NCI-H187 treated with DMSO at 0.1 percent for 48 hours (cell line): ENCODE measurements around the gene NFASC.
A peak's percentile ranks its signal among the peaks of the same experiment; 100 is the strongest.

Source experiments
- DNase-seq: peaks from one replicate; lab custom pipeline; 2025; lab: John Stamatoyannopoulos, UW

NFASC gene

DNA sequence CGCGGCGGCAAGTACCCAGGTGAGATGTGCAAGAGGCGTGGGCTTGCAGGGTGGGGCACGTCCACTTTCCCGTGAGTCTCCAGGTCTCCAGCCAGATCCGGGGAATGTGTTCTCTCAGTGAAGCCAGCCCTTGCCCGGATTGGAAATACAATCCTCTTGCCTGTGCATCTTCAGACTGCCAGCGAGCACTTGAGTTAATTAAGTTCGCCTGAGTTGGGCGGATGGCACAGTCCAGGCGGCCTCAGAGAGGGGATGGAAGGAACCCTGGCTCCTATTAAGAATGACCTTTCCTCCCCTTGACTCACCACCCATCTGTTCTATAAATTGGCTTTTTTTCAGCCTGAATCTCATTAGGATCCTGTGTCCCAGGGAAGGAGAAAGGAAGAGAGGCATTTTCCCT is 139.0 kb downstream of the NFASC start:
- peak; percentile 71 for DNase-seq

GRCh38 chr1:205012391-205013140 is 141.9 kb downstream of the NFASC start:
- DNase-seq = no peak

DNA sequence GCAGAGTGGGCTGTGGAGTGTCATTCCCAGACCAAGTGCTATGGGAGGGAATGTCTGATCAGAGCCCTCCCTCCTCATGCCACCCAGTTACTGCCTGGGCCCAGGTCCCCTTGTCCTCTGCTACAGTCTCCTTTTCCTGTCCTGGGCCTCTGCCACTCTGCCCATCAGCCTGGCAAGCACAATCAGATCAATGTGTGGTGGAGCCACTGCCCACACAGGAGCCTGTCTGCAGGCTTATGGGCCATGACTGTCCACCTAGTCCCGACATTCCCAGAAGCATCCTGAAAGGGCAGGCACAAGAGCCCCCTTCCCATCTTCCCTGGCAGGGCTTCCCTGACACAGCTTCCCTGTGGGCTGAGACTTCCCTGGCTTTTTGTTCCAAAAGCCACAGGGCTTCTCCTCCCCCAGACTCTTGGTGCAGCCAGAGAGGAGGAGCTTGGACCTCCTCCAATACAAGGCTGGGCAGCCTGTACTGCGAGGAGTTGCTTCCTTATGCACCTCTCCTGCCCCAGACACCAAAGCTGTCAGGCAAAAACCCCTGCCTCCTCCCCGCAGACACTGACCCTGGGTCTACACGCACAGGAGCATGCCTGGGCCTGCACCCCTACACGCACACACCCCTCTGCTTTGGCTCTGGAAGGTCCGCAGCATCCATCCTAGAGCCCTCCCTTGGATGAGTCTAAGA is 143.2 kb downstream of the NFASC start:
- no peak for DNase-seq

- DNase-seq = no peak
Observed at GRCh38 chr1:205014783-205015182, 144.1 kb downstream of the NFASC start.

- no peak for DNase-seq
Observed at GRCh38 chr1:205015241-205015640, 144.6 kb downstream of the NFASC start.

- no peak for DNase-seq
Observed at GRCh38 chr1:205016075-205016474, 145.4 kb downstream of the NFASC start.

DNA sequence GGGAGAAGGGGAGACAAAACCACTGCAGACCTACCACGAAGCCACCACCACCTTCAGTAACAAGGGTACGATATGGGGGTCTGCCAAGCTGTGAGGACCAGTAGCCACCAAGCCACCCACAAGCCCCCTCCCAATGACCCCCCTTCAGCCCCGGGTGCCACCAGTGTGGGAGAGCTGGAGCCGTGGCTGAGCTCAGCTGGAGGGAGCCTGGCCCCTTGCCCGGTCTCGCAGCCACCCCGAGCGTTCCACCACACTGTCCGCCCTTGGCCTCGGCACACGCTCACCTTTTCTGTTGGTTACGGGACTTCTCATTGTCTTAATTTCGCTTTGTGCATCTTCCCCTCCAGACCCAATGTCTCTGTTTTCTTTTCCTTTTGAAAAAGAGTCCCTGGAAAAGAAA is 145.9 kb downstream of the NFASC start:
- DNase-seq = no peak

DNA sequence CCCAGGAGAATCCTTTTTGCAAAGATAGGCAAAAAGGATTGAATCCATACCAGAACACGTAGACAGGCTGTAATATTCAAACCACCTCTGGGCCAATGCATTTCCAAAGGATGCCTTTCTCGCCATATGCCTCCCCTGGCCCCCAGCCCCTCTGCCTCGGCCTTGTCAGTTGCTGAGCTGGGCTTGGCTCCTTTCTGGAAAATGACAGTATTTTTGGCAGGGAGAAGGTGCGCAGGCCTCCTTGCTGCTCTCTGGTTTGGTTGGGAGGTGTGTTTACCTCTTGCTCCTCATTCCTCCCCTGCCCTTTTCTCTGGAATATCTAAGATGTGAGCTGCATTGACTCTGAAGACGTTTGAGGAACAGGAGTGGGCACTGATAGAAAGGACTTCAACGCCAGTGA is 146.3 kb downstream of the NFASC start:
- DNase-seq = no peak

GRCh38 chr1:205017766-205018165 is 147.1 kb downstream of the NFASC start:
- no peak for DNase-seq

- DNase-seq = no peak
Observed at GRCh38 chr1:205018381-205018780, 147.7 kb downstream of the NFASC start.

DNA sequence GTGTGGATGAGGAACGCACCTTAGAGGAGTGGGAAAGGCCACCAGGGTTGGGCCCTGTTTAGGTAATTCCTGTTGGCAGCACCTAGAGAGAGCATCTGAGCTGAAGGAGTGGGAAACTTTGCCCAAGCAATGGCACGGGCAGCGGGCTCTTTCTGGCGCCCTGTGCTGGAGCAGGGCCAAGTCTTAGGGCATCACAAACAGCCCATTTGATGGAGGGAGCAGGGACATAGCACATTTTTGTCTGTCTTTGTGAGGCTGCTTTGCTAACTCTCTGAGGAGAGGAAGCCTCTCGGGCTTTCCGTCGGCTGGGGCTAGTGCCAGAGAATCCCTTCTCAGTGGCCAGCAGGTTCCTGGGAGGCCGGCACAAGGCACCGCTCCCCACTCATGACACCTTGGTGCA is 149.8 kb downstream of the NFASC start:
- DNase-seq = no peak

DNA sequence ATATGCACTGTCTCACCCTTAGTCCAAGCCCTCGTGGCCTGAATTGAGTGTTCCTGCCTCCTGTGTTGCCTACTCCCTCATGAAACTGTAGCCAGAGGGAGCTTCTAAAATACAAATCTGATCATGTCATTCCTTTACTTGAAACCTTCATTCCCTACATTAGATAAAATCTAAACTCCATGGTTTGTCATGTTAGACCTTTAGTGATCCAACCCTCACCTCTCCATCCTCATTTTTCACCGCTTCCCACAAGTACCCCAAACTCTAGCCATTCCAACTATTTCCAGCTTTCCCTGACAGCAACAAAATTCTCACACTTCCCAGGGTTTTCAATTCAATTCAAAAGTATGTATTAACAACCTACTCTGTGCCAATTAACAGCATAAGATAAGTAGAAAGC is 154.0 kb downstream of the NFASC start:
- DNase-seq = no peak

- no peak for DNase-seq
Observed at GRCh38 chr1:205025239-205025638, 154.6 kb downstream of the NFASC start.

DNA sequence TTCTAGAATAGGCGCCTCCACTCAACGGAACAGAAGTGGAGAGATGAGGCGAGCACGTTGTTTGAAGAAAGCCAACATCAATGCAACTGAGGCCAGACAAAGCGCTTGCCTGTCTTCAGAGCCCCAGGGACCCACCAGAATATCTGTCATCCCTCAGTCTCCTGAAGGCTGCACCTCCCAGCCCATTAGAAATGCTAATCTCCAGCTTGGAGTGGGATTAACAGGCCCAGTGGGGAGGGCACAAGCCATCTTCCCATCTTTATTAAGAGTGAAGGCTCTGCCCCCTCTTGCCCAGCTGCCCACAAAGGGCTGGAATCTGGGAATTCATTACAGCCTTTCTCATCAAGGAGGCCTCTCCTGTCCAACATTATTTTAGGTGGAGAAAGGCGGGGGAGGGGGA is 155.5 kb downstream of the NFASC start:
- no peak for DNase-seq

DNA sequence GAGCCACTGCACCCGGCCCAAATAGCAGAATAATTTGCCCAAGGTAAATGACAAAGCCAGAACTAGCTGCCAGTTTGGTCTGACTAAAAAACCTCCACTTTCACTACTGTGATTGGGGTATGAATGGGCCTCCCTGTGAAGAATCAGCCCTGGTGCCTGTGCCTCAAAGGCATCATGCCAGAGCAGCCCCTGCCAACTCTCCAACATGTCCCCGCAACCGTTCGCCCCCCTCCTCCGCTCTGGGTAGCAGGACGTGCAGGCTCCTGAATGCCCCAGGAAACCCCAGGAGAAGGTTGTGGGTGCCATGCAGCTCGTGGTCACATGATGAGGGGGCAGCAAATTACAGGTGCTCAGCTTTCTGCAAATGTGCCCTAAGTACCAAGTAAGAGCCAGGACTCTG is 157.7 kb downstream of the NFASC start:
- no peak for DNase-seq

DNA sequence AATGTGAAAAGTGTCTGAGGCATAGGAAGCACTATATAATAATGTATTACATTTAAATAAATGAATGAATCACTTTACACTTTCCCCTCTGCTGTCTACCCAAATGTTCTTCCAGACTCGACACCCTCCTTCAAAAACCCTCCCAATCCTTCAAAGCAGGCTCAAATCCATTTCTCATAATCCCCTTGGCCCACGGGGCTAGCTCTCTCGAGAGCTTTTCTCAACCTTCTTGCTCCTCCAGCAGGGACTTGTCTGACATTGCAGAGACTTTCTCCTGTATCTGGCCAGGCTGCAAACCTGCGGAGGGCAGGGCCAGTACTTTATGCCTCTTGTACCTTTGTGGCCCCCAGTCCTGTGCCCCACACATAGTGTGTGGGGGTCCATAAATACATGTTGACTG is 158.3 kb downstream of the NFASC start:
- DNase-seq = no peak

- no peak for DNase-seq
Observed at GRCh38 chr1:205030241-205030640, 159.6 kb downstream of the NFASC start.

GRCh38 chr1:205030896-205031295 is 160.2 kb downstream of the NFASC start:
- DNase-seq = no peak

GRCh38 chr1:205032508-205032907 is 161.8 kb downstream of the NFASC start:
- DNase-seq = no peak

DNA sequence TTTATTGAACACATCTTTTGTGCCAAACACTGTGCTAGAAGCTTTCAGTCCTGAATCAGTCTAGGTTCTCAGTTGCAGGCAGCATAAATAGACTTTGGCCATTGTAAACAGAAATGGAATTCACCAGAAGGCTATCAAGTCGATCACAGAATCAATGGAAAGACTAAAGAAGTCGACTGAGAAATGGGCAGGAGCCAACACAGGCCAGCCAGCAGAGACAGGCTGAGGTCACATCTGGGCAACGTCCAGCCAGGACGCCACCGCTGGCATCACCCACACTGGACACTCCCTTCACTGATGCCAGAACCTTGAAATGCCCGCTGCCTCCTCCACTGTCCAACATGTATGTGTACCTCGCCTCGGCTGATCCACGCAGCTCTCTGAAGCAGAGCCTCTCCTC is 166.9 kb downstream of the NFASC start:
- no peak for DNase-seq

GRCh38 chr1:205038132-205038786 is 167.6 kb downstream of the NFASC start:
- no peak for DNase-seq

DNA sequence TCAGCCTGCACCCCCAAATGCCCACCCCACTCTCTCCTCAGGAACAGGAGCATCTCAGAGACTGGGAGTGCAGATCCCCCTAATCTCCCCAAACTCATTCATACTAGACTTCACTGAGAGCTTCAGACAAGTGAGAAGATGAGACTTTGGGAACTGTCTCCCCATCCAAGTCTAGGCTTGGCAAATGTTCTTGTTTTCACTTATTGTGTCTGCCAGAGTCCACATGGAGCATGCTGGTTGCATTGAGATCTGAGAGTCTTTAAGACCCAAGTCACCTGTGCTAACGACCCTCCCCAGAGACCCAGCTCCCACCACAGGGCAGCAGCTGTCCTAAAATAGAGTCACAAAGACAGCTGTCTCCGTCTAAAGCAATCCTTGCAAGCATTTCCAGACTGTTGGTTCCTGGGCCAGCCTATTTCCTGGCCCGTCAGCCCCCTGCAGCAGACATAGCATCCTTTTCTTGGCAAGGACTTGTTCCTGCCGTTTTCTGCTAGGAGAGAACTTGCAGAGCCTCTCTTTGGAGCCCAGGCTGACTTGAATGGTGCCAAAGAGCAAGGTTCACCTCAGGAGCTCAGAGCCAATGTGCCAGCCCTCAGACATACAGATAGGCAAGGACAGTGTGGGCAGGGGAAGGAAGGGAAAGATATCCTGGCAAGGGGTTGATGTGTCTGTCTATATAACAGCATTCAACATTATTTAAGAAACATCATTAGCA is 170.5 kb downstream of the NFASC start:
- no peak for DNase-seq
